Psoas muscle (tissue), 7 donors: ENCODE data around the gene ATAD5. TPM values are rescaled to one million over a fixed set of nuclear protein-coding genes. Genes with fewer than 3 reads are reported as not detected.

Experiments used
- polyA plus RNA-seq, 3 donors: library from polyadenylated mRNA; stranded (reverse); fragments of 200-250 nt; gene quantifications; one replicate each; pipeline ENCODE4 v1.2.3, GENCODE V29; 2013
- total RNA-seq, 4 donors: library from RNA; stranded (reverse); fragmentation: NEBNext Ultra II Directional in 2 of 4; extraction: Animal tissue kit (Norgen Biotek cat#: 25700) in 2 of 4; gene quantifications; one replicate each; pipeline versions ENCODE4 v1.2.1 to v1.2.4, GENCODE V29; 2021 to 2023
- donor health status: healthy with polysubstance abuse.
- donor health status: DM: no; HTN: no; CAD: no; lungs with moderate emphysema.
- donor health status: Bipolar disorder and iron deficiency.
- donor health status: healthy.
- donor health status: DM: no; HTN: no; CAD: no.
- donor health status: DM: no; HTN: no; CAD: no.
- donor health status: DM: yes; HTN: yes; CAD: no.

Gene ATAD5
- total and polyA plus RNA-seq, 7 donors = 0.11 to 0.44 (median 0.19) TPM

Other genes with a start within 250 kb of the ATAD5 start
- gene CRLF3, start 7.3 kb upstream of the ATAD5 start, total RNA-seq = 1 to 10 TPM; 3.9 to 5.0 (median 4.2) TPM
- 1 to 10 TPM; 3.2 to 6.4 (median 5.5) TPM for gene CRLF3, start 7.3 kb upstream of the ATAD5 start, polyA plus RNA-seq
- gene TEFM, start 74.3 kb downstream of the ATAD5 start, total RNA-seq = 10 to 100 TPM in 2 of 4 donors, 1 to 10 TPM in 2; 8.0 to 12.5 (median 9.8) TPM
- 10 to 100 TPM; 10.6 to 37.0 (median 24.0) TPM for gene TEFM, start 74.3 kb downstream of the ATAD5 start, polyA plus RNA-seq
- 1 to 10 TPM; 3.4 to 4.6 (median 4.1) TPM for gene ADAP2, start 90.0 kb downstream of the ATAD5 start, total RNA-seq
- 1 to 10 TPM; 1.0 to 2.2 (median 1.1) TPM for gene ADAP2, start 90.0 kb downstream of the ATAD5 start, polyA plus RNA-seq
- gene RNF135, start 139.1 kb downstream of the ATAD5 start, total RNA-seq = 1 to 10 TPM; 5.8 to 7.3 (median 6.8) TPM
- gene RNF135, start 139.1 kb downstream of the ATAD5 start, polyA plus RNA-seq = 1 to 10 TPM; 2.4 to 5.3 (median 3.4) TPM